CD4-positive, alpha-beta T cell treated with Interleukin-2 at 100 ng/mL for 4 hours (primary cell): ENCODE data around the gene TBCD.

Experiments used
- DNase-seq: peaks from one replicate; pipeline ENCODE4 v3.0.0-alpha.2; 2020; ENCODE audit warnings: low spot score

TBCD gene

DNA sequence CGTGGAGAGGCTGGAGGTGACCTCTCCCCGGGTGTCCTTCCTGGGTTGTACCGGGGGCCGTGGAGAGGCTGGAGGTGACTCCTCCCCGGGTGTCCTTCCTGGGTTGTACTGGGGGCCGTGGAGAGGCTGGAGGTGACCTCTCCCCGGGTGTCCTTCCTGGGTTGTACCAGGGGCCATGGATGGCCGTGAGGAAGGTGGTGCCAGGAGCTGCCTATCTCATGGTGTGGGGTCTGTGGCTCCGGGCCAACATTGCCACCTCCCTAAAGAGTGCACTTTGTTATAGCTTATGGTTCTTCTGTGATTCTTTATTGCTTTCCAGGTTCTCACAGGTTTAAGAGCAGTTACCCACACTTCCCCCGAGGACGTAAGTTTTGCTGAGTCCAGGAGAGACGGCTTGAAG lies 174.2 kb downstream of the TBCD start:
- no peak for DNase-seq

DNA sequence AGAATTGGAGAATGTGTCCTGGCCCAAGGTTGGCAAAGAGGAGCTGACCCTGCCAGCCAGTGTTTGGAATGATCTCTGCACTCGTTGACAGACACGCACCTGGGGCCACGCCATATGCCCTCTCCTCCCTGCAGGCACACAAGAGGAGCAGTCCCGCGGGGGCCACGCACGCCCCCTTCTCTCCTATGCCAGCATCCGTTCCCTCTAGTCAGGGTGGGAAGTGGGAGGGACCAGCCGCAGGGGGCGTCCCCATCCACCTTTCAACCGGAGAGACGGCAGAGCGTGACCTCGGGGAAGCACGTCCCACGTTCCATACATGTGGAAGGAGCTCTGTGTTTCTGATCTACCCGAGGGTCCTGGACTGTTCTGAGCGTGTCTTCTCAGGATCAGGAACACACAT lies 174.9 kb downstream of the TBCD start:
- DNase-seq, result no peak

DNA sequence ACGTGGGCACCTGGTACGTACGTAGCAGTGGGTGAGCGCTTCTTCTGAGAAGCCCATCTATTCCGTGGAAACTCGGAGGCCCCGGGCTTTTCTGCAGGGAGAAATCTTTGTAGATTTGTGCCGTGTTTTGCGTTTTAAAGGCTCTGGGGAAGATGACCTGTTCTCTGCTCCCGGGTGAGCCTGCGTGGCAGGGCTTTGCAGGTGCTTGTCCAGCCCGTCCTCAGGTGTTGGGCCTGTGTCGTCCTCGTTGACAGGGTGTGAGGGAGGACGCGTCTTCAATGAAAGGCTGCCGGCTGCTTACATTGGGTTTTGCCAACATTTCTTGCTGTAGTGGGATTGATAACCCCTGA lies 175.4 kb downstream of the TBCD start:
- DNase-seq, result no peak

DNA sequence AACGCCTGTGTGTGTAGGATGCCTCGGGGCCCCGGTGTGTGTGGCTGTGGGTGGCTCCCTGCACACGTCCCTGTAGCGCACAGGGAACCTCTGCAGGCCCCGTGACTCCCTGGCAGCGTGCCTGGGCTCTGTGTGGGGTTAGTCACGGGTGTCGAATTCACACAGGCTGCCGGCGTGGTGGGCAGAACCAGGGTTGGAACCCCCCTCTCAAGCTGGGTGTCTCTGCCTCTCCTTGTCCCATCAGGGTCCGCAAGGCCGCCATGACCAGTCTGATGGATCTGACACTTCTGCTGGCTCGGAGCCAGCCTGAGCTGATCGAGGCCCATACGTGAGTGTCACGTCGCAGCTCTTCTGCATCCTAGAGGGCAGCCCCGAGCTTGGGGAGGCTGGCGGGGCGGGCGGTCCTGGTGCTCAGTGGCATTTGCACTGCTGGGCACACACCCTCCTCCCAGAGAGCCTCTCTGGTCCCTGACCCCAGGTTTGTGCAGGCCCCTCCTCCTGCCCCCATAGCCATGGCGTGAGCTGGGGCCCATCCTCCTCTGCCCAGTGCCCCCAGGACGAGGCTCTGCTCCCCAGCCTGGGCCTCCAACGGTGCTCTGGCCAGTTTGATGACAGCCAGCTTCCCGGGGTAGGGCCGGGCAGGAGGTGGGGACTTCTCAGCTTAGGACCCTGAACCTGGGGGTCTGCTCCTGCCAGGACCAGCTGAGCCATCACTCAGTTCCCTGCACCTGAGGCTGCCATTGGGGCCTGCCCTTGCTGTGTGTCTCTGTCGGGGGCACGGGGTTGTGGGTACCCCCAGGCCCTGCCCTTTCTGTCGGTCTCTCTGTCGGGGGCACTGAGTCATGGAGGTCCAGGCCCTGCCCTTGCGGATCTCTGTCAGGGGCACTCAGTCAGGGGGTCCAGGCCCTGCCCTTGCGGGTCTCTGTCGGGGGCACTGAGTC lies 176.1 kb downstream of the TBCD start:
- DNase-seq, result no peak

- no peak for DNase-seq
These were observed 177.3 kb downstream of the TBCD start for GRCh38 chr17:82929011-82929622.

GRCh38 chr17:82929676-82930042 lies 177.8 kb downstream of the TBCD start:
- DNase-seq, result no peak

DNA sequence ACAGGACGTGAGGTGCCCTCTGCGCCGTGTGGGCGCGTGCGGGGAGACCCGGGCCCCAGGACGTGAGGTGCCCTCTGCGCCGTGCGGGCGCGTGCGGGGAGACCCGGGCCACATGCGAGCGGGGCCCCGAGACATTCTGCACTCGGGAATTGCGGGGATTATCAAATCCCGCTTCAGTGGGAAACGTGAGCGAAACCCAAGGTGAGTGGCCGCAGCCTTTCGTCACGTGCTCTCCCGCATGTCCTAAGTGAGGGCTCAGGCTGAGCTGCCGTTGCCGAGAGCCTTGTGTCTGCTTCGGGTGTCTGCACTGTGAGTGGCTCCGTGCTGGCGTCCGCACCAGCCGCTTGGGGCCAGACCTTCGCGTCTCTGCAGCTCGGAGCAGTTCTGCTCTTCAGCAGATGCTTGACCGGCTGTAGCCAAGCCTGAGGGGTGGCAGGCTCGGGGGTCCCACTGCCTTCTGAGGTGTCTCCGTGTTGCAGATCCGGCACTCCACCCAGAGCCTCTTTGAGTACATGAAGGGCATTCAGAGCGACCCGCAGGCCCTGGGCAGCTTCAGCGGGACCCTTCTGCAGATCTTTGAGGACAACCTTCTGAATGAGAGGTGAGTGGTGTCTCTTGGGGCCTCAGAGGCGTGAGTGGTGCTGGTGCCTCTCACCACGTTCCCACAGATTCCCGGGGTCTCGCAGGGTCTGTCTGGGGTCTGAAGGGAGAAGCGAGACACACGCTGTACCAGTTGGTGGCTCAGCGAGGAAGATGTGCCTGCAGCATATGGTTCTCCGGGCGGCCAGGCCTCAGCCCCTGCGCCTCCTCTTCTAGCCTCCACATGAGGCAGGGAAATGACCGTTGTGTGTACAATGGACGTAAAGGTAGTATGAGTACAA lies 178.4 kb downstream of the TBCD start:
- DNase-seq, result no peak

DNA sequence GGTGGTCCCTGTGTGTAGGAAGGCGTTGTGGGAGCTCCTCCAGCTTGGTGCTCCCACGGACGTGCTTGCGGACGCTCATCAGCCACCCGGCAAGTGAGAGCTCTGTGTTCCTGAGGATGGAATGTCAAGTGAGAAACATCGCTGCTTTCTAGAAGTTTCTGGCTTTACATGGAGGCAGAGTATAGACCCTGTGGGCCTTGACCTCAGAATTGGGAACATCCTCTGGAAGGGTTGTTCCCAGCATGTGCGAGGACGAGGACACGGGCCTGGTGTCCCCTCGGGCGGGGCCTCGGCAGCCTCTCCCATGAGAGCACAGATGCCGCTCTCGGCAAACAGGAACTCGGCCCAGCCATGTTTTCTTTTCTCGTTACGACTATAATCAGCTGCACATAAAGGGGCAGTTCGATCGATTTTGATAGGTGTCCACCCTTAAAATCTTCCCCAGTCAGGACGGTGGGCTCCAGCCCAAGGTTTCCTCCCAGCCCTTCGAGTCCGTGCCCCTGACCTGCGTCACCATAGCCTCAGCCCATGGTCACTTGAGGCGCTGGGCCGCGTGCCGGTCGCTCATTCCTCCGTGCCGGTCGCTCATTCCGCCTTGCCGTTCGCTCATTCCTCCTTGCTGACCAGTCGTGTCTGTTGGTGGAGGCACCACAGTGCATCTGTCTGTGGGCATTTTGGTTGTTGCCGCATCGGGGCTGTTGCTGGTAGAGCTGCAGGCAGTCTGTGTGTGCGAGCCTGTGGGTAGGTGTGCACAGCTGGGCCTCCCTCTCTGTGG lies 179.2 kb downstream of the TBCD start:
- no peak for DNase-seq

- DNase-seq, result no peak
These were observed 180.0 kb downstream of the TBCD start for GRCh38 chr17:82931699-82932517.

DNA sequence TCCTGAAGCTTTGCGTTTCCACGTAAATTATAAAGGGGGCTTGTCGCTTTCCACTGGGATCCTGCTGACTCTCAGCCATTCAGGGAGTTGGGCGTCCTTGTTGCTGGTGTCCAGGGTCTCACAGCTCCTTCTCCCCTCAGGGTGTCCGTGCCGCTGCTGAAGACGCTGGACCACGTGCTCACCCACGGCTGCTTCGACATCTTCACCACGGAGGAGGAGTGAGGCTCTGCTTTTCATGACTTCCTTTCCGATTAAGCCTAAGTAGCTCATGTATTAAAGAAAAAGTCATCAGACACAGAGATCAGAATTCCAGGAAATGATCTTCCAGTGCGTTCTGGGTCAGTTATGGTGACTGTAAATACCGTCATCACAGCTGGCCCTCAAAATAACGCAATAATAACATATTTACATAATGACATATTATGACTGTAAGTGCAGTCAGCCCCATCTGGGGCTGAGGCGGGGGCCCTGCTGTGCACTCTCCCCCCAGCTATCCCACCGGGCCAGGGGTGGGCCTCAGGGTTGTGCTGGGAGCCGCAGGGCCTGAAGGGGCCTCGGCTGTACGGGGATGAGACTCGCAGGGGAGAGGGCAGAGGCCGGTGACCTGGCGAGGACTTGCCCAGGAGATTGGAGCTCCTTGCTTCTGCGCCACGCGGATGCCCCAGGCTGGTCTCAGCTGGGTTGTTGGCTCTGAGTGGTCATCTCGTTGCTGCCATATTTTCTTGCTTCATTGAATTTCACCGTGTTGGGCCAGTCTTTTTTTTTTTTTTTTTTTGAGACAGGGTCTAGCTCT lies 180.8 kb downstream of the TBCD start:
- no peak for DNase-seq

GRCh38 chr17:82933911-82934310 lies 182.0 kb downstream of the TBCD start:
- DNase-seq, result no peak

GRCh38 chr17:82935966-82936767 lies 184.3 kb downstream of the TBCD start:
- DNase-seq, result no peak

GRCh38 chr17:82936768-82937171 lies 184.9 kb downstream of the TBCD start:
- DNase-seq, result no peak

DNA sequence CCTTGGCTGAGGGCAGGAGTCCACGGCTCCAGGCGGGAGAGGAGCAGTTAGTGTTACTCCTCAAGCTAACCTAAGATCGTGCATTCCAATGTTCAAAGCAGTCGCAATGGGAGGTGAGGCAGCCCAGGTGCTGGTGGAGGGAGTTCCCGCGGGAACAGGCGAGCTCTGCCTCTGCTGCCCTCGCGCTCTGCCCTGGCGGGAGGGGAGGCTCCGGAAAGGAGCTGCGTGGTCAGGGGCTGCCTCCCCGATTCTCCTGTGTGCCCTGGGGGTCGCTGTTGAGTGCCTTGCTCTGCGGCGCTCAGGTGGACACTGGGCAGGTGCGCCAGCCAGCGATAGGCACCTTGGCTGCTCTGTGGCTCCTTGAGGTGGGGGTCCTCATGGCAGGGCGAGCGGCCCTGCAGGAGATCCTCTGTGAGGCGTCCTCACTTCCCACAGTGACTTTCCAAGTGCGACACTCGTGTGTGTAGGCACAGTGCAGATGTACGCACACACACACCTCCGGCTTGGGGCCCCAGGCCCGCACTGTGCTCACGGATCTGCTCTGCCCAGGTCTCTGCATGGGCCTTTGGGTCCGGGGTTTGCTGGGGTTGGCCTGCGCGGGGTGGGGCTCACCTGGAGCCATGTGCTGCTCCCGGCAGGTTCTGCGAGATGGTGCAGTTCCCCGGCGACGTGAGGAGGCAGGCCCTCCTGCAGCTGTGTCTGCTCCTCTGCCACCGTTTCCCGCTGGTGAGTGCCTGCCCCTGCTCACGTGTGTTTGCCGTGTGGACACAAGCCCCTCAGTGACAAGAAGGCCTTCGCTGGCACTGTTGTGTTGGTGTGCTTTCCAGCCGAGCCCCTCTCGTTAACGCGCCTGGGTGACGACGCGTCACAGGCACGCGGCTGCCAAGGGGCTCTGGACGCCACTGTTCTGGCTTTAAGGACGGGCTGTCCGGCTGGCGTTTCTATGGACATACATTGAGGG lies 185.8 kb downstream of the TBCD start:
- DNase-seq, result no peak

DNA sequence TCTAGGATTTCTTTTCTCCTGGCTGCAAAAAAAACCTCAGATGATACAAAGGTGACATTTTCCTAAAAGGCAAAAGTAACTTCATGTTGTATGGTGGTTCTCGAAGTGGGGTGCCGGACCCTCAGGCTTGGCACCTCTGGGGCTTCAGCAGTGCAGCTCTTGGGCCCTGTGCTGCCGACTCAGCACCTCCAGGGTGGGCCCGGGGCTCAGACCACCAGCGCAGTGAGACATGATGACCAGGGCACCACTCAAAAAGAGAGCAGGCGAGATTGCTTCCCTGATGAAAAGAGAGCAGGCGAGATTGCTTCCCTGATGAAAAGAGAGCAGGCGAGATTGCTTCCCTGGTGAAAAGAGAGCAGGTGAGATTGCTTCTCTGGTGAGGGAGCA lies 186.6 kb downstream of the TBCD start:
- no peak for DNase-seq

- DNase-seq, result no peak
These were observed 187.2 kb downstream of the TBCD start for GRCh38 chr17:82938873-82939620.

GRCh38 chr17:82939621-82940135 lies 187.8 kb downstream of the TBCD start:
- DNase-seq, result no peak
